ENCODE results near the gene MACROD1.
"Not testable (repeated sequence)": the region's sequence is repeated elsewhere in the genome, so short reads cannot be mapped to it uniquely, and the experiment has no call there.

The MACROD1 gene

GRCh38 chr11:63997801-63998337 is 168.0 kb downstream of the MACROD1 start:
- no peak for DNase-seq (ENCODE audit: low spot score)

DNA sequence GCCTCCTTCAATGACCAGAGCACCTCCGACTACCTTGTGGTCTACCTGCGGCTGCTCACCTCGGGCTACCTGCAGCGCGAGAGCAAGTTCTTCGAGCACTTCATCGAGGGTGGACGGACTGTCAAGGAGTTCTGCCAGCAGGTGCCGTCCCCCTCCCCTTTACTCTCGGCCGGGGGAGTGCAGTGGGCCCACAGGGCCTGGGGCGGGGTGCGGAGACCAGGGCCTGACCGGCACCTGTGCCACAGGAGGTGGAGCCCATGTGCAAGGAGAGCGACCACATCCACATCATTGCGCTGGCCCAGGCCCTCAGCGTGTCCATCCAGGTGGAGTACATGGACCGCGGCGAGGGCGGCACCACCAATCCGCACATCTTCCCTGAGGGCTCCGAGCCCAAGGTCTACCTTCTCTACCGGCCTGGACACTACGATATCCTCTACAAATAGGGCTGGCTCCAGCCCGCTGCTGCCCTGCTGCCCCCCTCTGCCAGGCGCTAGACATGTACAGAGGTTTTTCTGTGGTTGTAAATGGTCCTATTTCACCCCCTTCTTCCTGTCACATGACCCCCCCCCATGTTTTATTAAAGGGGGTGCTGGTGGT is 168.7 kb downstream of the MACROD1 start:
- DNase-seq (ENCODE audit: low spot score) = no peak

GRCh38 chr11:63996512-63996911 is 169.4 kb downstream of the MACROD1 start:
- no peak for DNase-seq (ENCODE audit: low spot score)

GRCh38 chr11:63993993-63994392 is 171.9 kb downstream of the MACROD1 start:
- DNase-seq (ENCODE audit: low spot score) = no peak

- DNase-seq (ENCODE audit: low spot score) = no peak
Observed at GRCh38 chr11:63993100-63993499, 172.8 kb downstream of the MACROD1 start.

GRCh38 chr11:63991558-63991957 is 174.4 kb downstream of the MACROD1 start:
- DNase-seq (ENCODE audit: low spot score) = no peak

DNA sequence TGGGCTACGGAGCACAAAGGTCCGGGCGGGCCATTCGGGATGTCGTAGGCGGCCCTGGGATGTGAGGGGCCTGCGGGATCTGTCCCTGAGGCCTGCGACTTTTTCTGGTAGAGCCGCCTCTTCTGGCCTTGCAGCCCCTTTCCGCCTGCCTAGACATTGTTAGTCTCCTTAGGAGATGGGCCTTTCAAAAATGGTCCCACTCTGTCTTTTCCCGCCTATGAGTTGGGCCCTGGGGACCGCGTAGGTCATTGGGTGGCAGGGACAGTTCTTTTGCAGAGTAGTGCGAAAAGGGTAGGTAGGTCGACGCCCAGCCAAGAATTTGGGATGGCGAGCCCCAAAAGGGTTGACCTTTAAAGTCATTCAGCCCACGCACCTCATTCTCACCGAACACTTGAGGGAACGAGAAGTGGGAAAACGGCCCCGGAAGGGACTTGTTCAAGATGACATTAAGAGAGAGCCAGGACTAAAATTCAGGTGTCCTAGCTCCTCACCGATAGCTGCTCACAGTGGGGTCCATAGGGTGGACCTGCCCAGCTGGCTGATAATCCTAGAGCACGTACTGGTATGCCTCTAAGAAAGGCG is 178.9 kb downstream of the MACROD1 start:
- DNase-seq (ENCODE audit: low spot score) = no peak

DNA sequence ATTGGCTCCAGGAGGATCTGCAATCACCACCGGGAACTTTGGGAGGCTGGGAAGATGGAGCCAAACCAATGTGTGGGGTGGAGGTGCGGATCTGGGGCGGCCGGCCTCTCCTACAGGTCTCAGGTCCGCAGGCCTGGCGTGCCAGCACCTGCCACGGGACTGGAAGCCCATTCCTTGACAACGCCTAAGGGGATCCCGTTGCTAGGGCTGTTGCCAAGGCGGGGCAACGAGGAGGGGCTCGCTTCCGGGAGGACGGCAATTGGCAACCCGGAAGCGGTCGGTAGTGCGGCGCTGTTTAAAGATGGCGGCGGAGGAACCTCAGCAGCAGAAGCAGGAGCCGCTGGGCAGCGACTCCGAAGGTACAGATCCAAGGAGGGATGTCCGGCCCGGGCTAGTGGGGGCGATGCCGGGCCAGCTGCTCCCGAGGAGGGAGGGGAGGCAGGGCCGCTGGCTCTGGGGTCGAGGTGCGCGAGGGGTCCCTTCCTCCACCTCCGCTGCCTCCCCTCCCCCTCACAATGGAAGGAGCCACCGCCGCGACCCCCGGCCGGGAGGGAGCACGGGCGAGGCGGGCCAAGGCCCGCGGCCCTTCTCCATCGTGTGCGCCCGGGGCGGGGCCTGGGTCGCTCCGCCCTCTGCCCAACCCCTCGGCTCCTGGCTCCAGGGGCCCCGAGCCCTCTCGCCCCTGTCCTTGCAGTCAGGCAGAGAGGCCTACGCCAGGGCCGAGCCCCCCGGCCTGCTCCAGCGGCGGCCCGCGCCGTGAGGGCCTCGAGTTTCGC is 179.6 kb downstream of the MACROD1 start, which contains the start of gene OTUB1:
Gene OTUB1, plus strand, starts transcription at position 283 of the 776 bp plus-strand sequence. Its CDS starts 19 bp downstream, at position 302.
- DNase-seq (ENCODE audit: low spot score) = peak; percentile 90

DNA sequence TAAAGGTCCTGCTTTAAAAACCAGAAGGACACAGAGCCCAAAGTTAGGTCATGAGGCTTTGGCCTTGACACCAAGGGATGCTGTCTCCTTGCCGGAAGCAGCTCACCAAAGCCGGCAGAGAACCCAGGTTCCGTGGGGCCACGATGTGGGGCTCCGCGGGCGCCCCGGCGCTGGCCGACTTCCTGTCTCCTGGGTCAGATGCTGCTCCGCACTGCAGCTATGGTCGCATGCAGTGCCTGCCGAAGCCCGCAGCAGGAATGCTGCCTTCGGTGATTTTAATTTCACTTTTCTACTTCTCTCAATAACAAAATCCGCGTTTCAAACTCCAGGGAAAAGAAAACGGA is 180.1 kb downstream of the MACROD1 start:
- no peak for DNase-seq (ENCODE audit: low spot score)

DNA sequence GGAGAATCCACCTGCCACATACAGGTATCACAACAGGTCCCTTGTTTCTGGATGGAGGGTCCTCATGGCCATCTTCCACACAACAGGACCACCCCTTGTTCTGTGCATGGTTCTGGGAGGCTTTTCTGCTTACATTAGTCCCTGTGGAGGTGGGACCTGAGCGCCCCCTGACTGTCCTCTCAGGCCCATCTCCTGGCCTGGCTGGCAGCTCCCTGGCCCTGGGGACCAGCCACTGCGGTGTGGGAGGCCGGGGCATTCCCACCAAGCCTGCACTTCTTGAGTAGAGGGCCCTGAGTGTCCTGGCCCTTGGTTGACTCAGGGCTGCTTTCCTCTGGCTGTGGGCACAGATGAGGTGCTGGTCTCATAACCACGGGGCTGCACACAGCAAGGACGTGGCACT is 186.5 kb downstream of the MACROD1 start:
- no peak for DNase-seq (ENCODE audit: low spot score)

DNA sequence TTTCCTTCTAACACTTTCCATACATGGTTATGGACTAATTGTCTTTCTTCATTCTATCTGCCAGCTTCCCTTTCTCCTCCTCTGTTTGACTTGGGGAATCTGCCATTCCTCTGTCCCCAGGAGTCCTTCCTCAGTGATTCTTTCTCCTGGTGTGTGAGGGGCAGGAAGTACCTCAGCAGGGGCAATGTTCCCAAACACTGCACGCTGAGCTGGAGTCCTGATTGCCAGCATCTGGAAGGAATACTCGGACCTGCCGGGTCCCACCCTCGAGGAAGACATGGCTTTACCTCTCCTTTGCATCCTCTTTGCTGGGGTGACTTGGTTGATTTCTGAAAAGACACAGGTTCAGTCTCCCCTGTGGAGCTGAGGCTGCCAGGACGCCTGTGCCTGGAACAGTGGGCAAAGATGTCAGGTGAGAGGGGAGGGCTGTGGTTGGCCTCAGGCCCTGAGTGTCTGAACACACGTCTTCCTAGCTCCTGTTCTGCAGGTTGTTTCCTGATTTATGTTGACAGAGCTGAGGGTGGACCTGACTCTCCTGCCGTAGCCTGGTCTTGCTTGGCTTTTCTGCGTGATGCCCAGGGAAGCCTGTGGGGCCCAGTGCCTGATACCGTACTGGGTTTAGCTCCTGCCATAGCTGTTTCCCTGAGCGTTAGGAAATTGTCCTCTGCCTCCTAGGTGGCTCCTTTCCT is 187.2 kb downstream of the MACROD1 start:
- no peak for DNase-seq (ENCODE audit: low spot score)

DNA sequence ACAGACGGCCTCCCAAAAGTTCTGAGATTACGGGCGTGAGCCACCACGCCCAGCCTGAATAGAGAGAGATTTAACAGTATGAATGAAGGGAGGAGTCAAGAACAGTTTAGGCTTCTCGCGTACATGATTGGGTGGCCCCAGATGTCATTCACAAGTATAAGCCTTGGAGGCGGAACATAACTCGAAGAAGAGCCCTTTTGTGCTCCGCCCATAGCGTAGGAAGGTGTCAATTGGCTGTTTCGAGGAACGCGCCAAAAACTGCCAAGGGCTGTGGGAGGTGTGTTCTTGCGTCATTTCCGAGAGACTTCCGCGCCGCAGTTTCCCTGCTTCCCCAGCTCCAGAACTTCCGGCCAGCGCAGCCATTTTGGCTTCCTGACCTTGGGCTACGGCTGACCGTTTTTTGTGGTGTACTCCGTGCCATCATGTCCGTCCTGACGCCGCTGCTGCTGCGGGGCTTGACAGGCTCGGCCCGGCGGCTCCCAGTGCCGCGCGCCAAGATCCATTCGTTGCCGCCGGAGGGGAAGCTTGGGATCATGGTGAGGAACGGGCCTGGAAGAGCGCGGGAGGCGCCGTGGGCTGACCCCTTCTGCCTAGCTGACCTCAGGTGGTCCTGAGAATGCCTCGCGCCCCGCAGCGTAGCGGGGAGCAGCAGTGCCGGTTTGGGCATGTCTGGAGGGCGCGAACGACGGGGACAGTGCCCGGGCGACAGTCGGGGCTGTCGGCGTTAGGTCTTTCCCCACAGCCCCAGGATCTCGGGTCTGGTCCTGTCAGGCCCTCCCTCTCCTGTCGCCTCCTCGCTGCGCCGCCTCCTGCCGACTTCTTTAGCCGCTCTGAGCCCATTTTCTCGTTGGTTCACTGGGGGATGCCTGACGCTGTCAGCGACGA is 191.4 kb downstream of the MACROD1 start, which contains the start of gene COX8A:
Gene COX8A, plus strand, starts transcription at position 362 of the 885 bp plus-strand sequence. Its CDS starts 61 bp downstream, at position 423.
- peak; percentile 100 for DNase-seq (ENCODE audit: low spot score)

DNA sequence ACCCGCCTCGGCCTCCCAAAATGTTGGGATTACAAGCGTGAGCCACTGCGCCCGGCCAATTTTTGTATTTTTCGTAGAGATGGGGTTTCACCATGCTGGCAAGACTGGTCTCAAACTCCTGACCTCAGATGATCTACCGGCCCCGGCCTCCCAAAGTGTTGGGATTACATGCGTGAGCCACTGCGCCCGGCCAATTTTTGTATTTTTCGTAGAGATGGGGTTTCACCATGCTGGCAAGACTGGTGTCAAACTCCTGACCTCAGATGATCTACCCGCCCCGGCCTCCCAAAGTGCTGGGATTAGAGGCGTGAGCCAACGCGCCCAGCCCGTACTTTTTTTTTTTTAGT is 192.0 kb downstream of the MACROD1 start:
- DNase-seq (ENCODE audit: low spot score) = not testable (repeated sequence)

GRCh38 chr11:63970902-63971301 is 195.0 kb downstream of the MACROD1 start:
- DNase-seq (ENCODE audit: low spot score) = no peak

DNA sequence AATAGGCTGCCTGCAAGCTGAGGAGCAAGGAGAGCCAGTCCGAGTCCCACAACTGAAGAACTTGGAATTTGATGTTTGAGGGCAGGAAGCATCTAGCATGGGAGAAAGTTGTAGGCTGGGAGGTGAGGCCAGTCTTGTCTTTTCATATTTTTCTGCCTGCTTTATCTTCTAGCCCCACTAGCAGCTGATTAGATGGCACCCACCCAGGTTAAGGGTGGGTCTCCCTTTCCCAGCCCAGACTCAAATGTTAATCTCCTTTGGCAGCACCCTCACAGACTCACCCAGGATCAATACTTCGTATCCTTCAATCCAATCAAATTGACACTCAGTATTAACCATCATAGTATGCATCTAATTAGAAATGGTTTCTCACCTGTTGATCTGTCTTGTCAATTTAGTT is 196.5 kb downstream of the MACROD1 start:
- DNase-seq (ENCODE audit: low spot score) = no peak

DNA sequence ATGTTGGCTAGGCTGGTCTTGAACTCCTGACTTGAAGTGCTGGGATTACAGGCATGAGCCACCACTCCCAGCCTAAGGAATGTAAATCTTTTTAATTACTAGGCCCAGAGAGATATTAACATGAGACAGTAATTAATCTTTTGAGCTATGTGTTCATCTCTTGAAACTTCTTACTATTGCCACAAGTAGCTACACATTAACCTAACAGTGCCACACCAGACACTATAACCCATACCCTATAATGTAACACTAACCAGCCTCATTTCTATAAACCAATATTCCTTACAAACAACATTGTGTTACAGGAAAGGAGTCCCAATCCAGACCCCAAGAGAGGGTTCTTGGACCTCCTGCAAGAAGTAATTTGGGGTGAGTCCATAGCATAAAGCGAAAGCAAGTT is 199.5 kb downstream of the MACROD1 start:
- DNase-seq (ENCODE audit: low spot score) = no peak

- not testable (repeated sequence) for DNase-seq (ENCODE audit: low spot score)
Observed at GRCh38 chr11:63963895-63964294, 202.0 kb downstream of the MACROD1 start.

DNA sequence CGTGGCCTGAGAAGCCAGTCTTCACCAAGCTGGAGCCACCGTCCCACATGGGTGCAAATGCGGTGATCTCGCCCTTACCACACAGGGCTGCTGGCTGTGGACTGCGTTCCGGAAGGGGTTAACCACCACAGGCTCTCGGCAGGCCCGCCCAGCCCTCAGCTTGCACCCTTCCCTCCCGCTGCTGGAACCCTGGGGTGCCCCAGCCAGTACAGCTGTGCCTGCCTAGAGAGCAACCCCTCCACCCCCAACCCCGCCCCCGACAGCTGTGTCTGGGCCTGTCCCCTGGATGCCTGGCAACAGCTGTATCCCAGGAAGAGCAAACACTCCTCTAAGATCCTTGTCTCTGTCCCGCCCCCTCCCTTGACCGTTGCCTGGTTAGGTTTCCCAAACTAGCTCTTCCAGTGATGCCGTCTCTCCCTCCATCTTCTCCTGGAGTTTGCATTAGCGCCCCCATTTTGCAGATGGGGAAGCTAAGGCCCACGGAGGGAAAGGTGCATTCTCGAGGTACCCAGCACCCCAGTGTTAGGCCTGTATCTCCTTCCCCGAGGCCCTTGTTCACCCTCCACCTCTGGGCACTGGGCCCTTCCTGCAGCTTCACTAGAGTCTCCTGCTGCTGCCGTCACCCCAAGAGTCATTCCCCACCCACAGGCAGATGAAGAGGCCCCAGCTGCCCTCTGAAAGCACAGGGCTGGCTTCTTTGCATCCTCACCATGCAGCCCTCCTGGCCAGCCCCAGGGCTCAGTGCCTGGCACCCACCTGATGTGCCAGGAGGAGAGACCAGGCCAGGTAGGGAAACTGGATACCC is 204.1 kb downstream of the MACROD1 start:
- DNase-seq (ENCODE audit: low spot score) = no peak

DNA sequence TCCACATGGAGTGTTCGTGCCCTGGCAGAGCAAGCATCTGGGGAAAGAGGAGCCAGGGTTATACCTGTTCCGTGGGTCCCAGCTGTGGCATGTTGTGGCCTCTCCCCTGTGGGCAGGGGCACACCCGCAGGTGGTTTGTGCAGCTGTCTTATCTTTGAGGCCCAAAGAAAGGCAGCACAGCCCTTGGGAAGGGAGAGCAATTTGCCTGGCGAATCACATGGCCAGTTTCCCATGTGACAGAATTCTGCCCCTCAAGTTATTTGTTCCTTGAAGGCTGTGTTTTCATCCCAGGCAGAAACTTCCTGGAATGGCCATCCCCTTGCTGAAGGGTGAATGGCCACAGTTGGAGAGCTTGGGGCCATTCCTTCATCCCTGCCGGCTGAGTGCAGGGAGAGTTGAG is 207.9 kb downstream of the MACROD1 start:
- no peak for DNase-seq (ENCODE audit: low spot score)

DNA sequence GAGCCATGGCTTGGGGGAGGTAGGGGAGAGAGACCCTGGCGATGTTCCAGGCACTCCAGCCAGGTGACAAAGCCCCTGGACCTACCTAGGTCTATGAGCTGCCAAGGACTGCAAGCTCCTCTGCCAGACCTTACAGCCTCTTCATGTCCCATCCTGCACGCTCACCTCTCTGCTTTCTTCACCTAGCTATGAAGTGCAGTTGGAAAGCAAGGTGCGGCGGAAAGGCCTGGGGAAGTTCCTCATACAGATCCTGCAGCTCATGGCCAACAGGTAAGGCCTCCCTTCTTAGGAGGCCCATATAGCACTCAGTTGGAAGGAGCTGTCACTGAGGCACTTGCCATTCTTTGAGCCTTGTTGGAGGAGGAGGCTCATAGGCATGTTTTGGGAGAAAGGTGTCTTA is 213.3 kb downstream of the MACROD1 start:
- no peak for DNase-seq (ENCODE audit: low spot score)
